Muscle of leg (tissue), 11 donors: ENCODE measurements around the gene MAPK14. TPM values are rescaled to one million over a fixed set of nuclear protein-coding genes. Genes with fewer than 3 reads are reported as not detected.
A peak's percentile ranks its signal among the peaks of the same experiment; 100 is the strongest.

ENCODE experiments used
- DNase-seq: peaks from one replicate; pipeline ENCODE4 v3.0.0; 2013
- H3K27ac ChIP-seq: one replicate; pipeline ENCODE4 v1.5.1; 2013; ENCODE audit warnings: mild to moderate bottlenecking, low read length, control low read depth
- H3K27me3 ChIP-seq: one replicate; pipeline ENCODE4 v1.6.1; 2013; ENCODE audit warnings: low read length; ENCODE audit not compliant: control insufficient read depth, insufficient read depth
- H3K36me3 ChIP-seq: one replicate; pipeline ENCODE4 v1.6.1; 2013; ENCODE audit warnings: low read length; ENCODE audit not compliant: control insufficient read depth, insufficient read depth
- H3K4me1 ChIP-seq: one replicate; pipeline ENCODE4 v1.6.1; 2013; ENCODE audit warnings: low read length; ENCODE audit not compliant: control insufficient read depth, insufficient read depth
- H3K4me3 ChIP-seq: one replicate; pipeline ENCODE4 v1.5.1; 2013; ENCODE audit warnings: low read length, control low read depth
- H3K9me3 ChIP-seq: replicated peaks from 2 replicates; pipeline ENCODE4 v1.6.1; 2013; ENCODE audit warnings: low read depth, low read length; ENCODE audit not compliant: control insufficient read depth
- WGBS: methylation state at CpG from one replicate; pipeline ENCODE4 v1.1.5; 2013; ENCODE audit warnings: missing lambda C conversion rate; ENCODE audit not compliant: insufficient coverage; 5-methylcytosine and 5-hydroxymethylcytosine counted together
- polyA plus RNA-seq, 8 donors: library from polyadenylated mRNA; unstranded; fragments of 120-200 nt; gene quantifications; one replicate each; pipeline versions ENCODE4 v1.2.1 to v1.2.3, GENCODE V29; 2013; ENCODE audit warnings: inconsistent platforms in 1 of 8, low replicate concordance in 1 of 8; ENCODE audit not compliant: insufficient read length in 8 of 8, insufficient read depth in 1 of 8
- total RNA-seq: library from RNA; stranded (reverse); fragments of 120-200 nt; gene quantifications from one replicate; pipeline ENCODE4 v1.2.4, GENCODE V29; 2013

MAPK14 gene
- total and polyA plus RNA-seq, 9 donors: 27.5 to 36.8 (median 32.9) TPM

GRCh38 chr6:36095497-36096391, 68.1 kb downstream of the MAPK14 start:
- no peak overlapping the region for H3K27ac ChIP-seq
- H3K27me3 ChIP-seq: no peaks in the 10 kb centered on the region
- 100% methylated on average over 2 of the region's 8 CpGs for WGBS
- no peaks in the 10 kb centered on the region for H3K9me3 ChIP-seq
- no peak overlapping the region for H3K4me3 ChIP-seq
- H3K36me3 ChIP-seq: peaks cover 17% of the 10 kb centered on the region
- DNase-seq: no peak
- peaks cover 2% of the 10 kb centered on the region for H3K4me1 ChIP-seq

- DNase-seq: no peak
- peaks cover 17% of the 10 kb centered on the region for H3K36me3 ChIP-seq
- peaks cover 2% of the 10 kb centered on the region for H3K4me1 ChIP-seq
- H3K27me3 ChIP-seq: no peaks in the 10 kb centered on the region
- H3K9me3 ChIP-seq: no peaks in the 10 kb centered on the region
- H3K27ac ChIP-seq: no peak overlapping the region
- H3K4me3 ChIP-seq: no peak overlapping the region
- WGBS: 0% methylated on average over 1 of the region's 3 CpGs
Measured at GRCh38 chr6:36098253-36098919, 70.8 kb downstream of the MAPK14 start.

- WGBS: 44% methylated on average over 3 of the region's 5 CpGs
- no peak overlapping the region for H3K4me3 ChIP-seq
- H3K9me3 ChIP-seq: no peaks in the 10 kb centered on the region
- no peaks in the 10 kb centered on the region for H3K27me3 ChIP-seq
- DNase-seq: no peak
- peaks cover 2% of the 10 kb centered on the region for H3K4me1 ChIP-seq
- H3K27ac ChIP-seq: no peak overlapping the region
- peaks cover 24% of the 10 kb centered on the region for H3K36me3 ChIP-seq
Measured at GRCh38 chr6:36098920-36099647, 71.5 kb downstream of the MAPK14 start.

GRCh38 chr6:36099869-36100483, 72.4 kb downstream of the MAPK14 start:
- WGBS: 83% methylated on average over 2 of the region's 6 CpGs
- Histone ChIP-seq H3K27me3 (no peaks in the 10 kb centered on the region), H3K4me3 (no peak overlapping the region), H3K9me3 (no peaks in the 10 kb centered on the region), H3K27ac (no peak overlapping the region), H3K4me1 (no peaks in the 10 kb centered on the region), H3K36me3 (peaks cover 25% of the 10 kb centered on the region)
- no peak for DNase-seq

GRCh38 chr6:36101691-36102090, 74.1 kb downstream of the MAPK14 start:
- no peaks in the 10 kb centered on the region for H3K9me3 ChIP-seq
- peaks cover 18% of the 10 kb centered on the region for H3K36me3 ChIP-seq

GRCh38 chr6:36102853-36103252, 75.2 kb downstream of the MAPK14 start:
- Histone ChIP-seq H3K4me1 (no peaks in the 10 kb centered on the region), H3K4me3 (no peak overlapping the region), H3K36me3 (peaks cover 20% of the 10 kb centered on the region), H3K27ac (no peak overlapping the region), H3K27me3 (no peaks in the 10 kb centered on the region), H3K9me3 (no peaks in the 10 kb centered on the region)
- no CpG with 5 or more reads among the region's 4 CpGs for WGBS
- no peak for DNase-seq

More at GRCh38 chr6:36101691-36102090, 74.1 kb downstream of the MAPK14 start:
- DNase-seq: no peak
- WGBS: no CpG with 5 or more reads among the region's 3 CpGs
- H3K4me1 ChIP-seq: no peaks in the 10 kb centered on the region
- H3K27ac ChIP-seq: no peak overlapping the region
- no peak overlapping the region for H3K4me3 ChIP-seq
- H3K27me3 ChIP-seq: no peaks in the 10 kb centered on the region

- DNase-seq: peak; percentile 57
- Histone ChIP-seq H3K27ac (no peak overlapping the region), H3K27me3 (no peaks in the 10 kb centered on the region), H3K9me3 (no peaks in the 10 kb centered on the region), H3K4me1 (peaks cover 11% of the 10 kb centered on the region), H3K36me3 (peaks cover 30% of the 10 kb centered on the region), H3K4me3 (no peak overlapping the region)
- no CpG with 5 or more reads among the region's 2 CpGs for WGBS
Measured at GRCh38 chr6:36104836-36105235, 77.2 kb downstream of the MAPK14 start.

GRCh38 chr6:36109092-36109491, 81.5 kb downstream of the MAPK14 start:
- Histone ChIP-seq H3K36me3 (peaks cover 20% of the 10 kb centered on the region), H3K4me1 (peaks cover 28% of the 10 kb centered on the region), H3K4me3 (no peak overlapping the region), H3K27ac (peak overlapping the region; percentile 64), H3K9me3 (no peaks in the 10 kb centered on the region), H3K27me3 (no peaks in the 10 kb centered on the region)
- DNase-seq: peak; percentile 42
- no CpG with 5 or more reads among the region's 7 CpGs for WGBS

- peak; percentile 66 for DNase-seq
- H3K27ac ChIP-seq: peak overlapping the region; percentile 52
- peaks cover 20% of the 10 kb centered on the region for H3K36me3 ChIP-seq
- WGBS: no CpG with 5 or more reads among the region's 3 CpGs
- H3K27me3 ChIP-seq: no peaks in the 10 kb centered on the region
- no peaks in the 10 kb centered on the region for H3K9me3 ChIP-seq
- no peak overlapping the region for H3K4me3 ChIP-seq
- peaks cover 34% of the 10 kb centered on the region for H3K4me1 ChIP-seq
Measured at GRCh38 chr6:36110050-36110449, 82.4 kb downstream of the MAPK14 start.
